ENCODE measurements around the gene EGR2. TPM values are rescaled to one million over a fixed set of nuclear protein-coding genes. Genes with fewer than 3 reads are reported as not detected.

The EGR2 gene
- total and polyA plus RNA-seq, 2 experiments from 2014 or later: 0.76 to 2.2 TPM

DNA sequence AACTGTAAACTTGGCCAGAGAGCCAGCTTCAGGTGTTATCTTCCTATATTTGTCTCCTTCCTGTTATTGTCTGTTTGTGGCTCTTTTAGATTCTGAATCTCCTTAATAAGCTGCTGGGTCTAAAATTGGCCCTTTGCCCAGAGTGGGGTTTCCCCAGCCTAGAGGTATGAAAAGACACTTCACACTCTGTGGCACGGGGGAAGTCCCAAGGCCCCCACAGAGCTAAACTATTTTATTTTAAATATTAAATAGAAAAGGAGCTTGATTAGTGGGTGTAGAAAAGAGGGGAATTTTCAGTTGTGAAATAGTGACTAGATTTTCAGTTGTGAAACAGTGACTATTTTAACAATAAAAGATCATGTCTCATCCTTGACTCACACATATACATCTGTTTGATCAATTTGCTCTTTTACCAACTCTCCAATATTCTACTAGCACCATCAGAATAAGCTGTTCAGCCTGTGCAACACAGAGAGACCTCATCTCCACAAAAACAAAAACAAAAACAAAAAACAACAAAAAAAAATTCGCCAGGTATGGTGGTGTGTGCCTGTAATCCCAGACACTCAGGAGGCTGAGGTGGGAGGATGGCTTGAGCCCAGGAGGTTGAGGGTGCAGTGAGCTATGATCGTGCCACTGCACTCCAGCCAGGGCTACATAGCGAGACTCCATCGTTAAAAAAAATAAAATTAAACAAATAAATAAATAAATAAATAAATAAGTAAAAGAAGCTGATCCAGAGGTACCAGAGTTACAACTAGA is 36.5 kb downstream of the EGR2 start:
- Histone ChIP-seq H2AFZ (no peak overlapping the region), H3K79me2 (ENCODE audit: insufficient read depth) (no peaks in the 10 kb centered on the region), H3K9me3 (ENCODE audit: low read depth) (no peaks in the 10 kb centered on the region), H3K4me2 (ENCODE audit: unreplicated experiment) (no peak overlapping the region), H3K9ac (no peak overlapping the region), H3F3A (ENCODE audit: insufficient read depth) (no peaks in the 10 kb centered on the region), H3K27ac (no peak overlapping the region), H3K4me1 (ENCODE audit: insufficient read depth) (peaks cover 7% of the 10 kb centered on the region), H3K9me2 (ENCODE audit: insufficient read depth) (no peaks in the 10 kb centered on the region), H4K20me1 (ENCODE audit: insufficient read depth) (no peaks in the 10 kb centered on the region), H3K4me3 (no peak overlapping the region), H3K27me3 (replicated peaks; ENCODE audit: insufficient read depth) (no peaks in the 10 kb centered on the region), H3K36me3 (ENCODE audit: low read depth) (no peaks in the 10 kb centered on the region)
- no peak for TF ChIP-seq EZH2 (IDR thresholded peaks at IDR 0.05; ENCODE audit: insufficient read depth, poor library complexity, severe bottlenecking)
- no peak for TF ChIP-seq EZH2phosphoT487 (IDR thresholded peaks at IDR 0.05; ENCODE audit: insufficient read depth, low read depth)
- WGBS, 2 experiments (ENCODE audit: low coverage in 1 of 2, low lambda C conversion rate in 2 of 2, missing lambda C conversion rate in 2 of 2): 79 to 84% methylated on average over 5 of the region's 5 CpGs
- peak; percentile 69 for DNase-seq
- in situ Hi-C loops (cut with MboI): no loop called here

GRCh38 chr10:62778125-62778524 is 38.0 kb downstream of the EGR2 start:
- no peak for TF ChIP-seq EZH2phosphoT487 (IDR thresholded peaks at IDR 0.05; ENCODE audit: insufficient read depth, low read depth)
- TF ChIP-seq EZH2 (IDR thresholded peaks at IDR 0.05; ENCODE audit: insufficient read depth, poor library complexity, severe bottlenecking): no peak
- WGBS, 2 experiments (ENCODE audit: low coverage in 1 of 2, low lambda C conversion rate in 2 of 2, missing lambda C conversion rate in 2 of 2): 86 to 87% methylated on average over 2 of the region's 2 CpGs
- in situ Hi-C loops (cut with MboI): no loop called here
- no peaks in the 10 kb centered on the region for H3K79me2 ChIP-seq (ENCODE audit: insufficient read depth)
- H3K9me2 ChIP-seq (ENCODE audit: insufficient read depth): no peaks in the 10 kb centered on the region
- no peak overlapping the region for H3K4me3 ChIP-seq
- no peaks in the 10 kb centered on the region for H4K20me1 ChIP-seq (ENCODE audit: insufficient read depth)
- H3K4me2 ChIP-seq (ENCODE audit: unreplicated experiment): no peak overlapping the region
- no peaks in the 10 kb centered on the region for H3K36me3 ChIP-seq (ENCODE audit: low read depth)
- no peak overlapping the region for H3K9ac ChIP-seq
- no peaks in the 10 kb centered on the region for H3K9me3 ChIP-seq (ENCODE audit: low read depth)
- no peak overlapping the region for H2AFZ ChIP-seq
- no peaks in the 10 kb centered on the region for H3F3A ChIP-seq (ENCODE audit: insufficient read depth)
- H3K27ac ChIP-seq: no peak overlapping the region
- H3K4me1 ChIP-seq (ENCODE audit: insufficient read depth): peaks cover 7% of the 10 kb centered on the region
- DNase-seq: no peak
- H3K27me3 ChIP-seq (replicated peaks; ENCODE audit: insufficient read depth): 0 out of 2 replicates have a peak, but pooled peaks cover 2% of the 10 kb centered on the region

DNA sequence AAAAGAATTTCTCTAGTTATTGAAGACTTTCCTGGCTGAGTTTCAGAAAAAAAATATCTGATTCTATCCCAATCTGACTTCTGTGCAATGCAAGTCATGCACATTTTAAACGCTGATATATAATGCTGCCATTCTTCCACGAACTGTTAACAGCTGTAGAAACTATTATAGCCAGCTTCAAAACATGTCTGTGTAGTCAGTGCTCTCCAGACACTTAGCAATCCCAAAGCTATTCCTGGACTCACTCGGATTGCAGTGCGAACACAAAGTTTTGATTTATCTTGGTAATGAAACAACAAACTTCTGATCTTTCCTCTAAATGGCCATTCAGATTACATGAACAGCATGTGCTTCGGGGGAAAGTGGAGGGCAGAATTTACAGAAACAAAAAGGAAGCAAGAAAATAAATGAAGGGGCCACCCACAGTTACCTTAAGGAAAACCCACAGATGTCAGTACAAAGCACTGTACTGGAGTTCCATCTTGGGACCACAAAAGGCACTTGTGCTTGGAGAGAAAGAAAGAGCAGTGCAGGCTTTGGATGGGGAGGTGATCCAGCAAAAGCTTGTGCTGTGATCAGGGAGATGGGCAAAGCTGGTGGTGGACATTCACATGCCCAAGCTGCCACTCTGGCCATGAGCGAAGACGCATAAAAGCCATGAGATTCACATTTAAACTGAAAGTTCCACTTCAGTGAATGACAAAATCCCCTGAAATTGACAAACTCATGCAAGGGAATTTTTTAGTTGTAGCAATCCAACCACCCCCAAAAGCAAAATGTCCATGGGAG is 43.8 kb downstream of the EGR2 start:
- no peak overlapping the region for H3K4me3 ChIP-seq

DNA sequence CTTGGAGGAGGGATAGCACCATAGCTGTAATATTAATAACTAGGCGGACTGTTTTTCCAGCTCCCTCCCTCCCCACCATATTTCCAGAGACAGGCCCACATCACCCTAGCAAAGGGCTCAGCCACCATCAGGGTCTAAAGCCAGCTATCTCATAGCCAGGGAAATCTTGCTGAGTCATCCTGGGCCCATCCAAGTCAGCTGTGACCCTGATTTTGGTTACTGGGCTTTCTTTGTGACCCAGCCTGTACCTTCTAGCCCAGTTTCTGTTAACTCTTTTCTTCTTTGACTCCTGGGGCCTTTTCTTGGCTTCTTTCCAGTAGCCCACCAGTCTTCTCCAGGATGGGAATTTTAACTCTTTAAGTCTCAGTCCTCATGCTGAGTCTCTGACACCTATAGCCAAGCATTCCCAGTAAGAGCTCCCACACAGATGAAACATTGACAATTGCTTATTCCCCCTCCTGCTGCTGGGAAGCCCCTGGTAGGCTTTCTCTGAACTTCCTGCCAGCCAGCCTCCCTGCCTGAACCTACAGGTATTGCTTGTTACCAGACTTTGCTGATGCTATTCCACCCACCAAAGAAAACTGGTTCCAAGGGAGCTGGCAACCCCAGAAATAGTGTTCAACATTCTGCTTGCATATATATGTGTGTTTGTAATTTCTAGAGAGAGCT is 46.5 kb downstream of the EGR2 start:
- Histone ChIP-seq H3K79me2 (ENCODE audit: insufficient read depth) (no peaks in the 10 kb centered on the region), H3K9ac (no peak overlapping the region), H4K20me1 (ENCODE audit: insufficient read depth) (no peaks in the 10 kb centered on the region), H3K9me3 (ENCODE audit: low read depth) (no peaks in the 10 kb centered on the region), H3K9me2 (ENCODE audit: insufficient read depth) (no peaks in the 10 kb centered on the region), H3K4me1 (ENCODE audit: insufficient read depth) (no peaks in the 10 kb centered on the region), H3F3A (ENCODE audit: insufficient read depth) (no peaks in the 10 kb centered on the region), H3K27ac (no peak overlapping the region), H3K36me3 (ENCODE audit: low read depth) (no peaks in the 10 kb centered on the region), H3K4me3 (no peak overlapping the region), H3K4me2 (ENCODE audit: unreplicated experiment) (no peak overlapping the region), H2AFZ (no peak overlapping the region), H3K27me3 (replicated peaks; ENCODE audit: insufficient read depth) (0 out of 2 replicates have a peak, but pooled peaks cover 3% of the 10 kb centered on the region)
- peak; percentile 18 for DNase-seq
- TF ChIP-seq EZH2phosphoT487 (IDR thresholded peaks at IDR 0.05; ENCODE audit: insufficient read depth, low read depth): no peak
- no peak for TF ChIP-seq EZH2 (IDR thresholded peaks at IDR 0.05; ENCODE audit: insufficient read depth, poor library complexity, severe bottlenecking)
- in situ Hi-C loops (cut with MboI): no loop called here
- whole genome bisulfite sequencing, 2 experiments (ENCODE audit: low coverage in 1 of 2, low lambda C conversion rate in 2 of 2, missing lambda C conversion rate in 2 of 2): 71 to 72% methylated on average over 1 of the region's 1 CpG

More for the DNA sequence above, 43.8 kb downstream of the EGR2 start:
- Histone ChIP-seq H3K27me3 (replicated peaks; ENCODE audit: insufficient read depth) (0 out of 2 replicates have a peak, but pooled peaks cover 3% of the 10 kb centered on the region), H3K27ac (no peak overlapping the region), H2AFZ (no peak overlapping the region), H3K9me2 (ENCODE audit: insufficient read depth) (no peaks in the 10 kb centered on the region), H4K20me1 (ENCODE audit: insufficient read depth) (no peaks in the 10 kb centered on the region), H3F3A (ENCODE audit: insufficient read depth) (no peaks in the 10 kb centered on the region), H3K9ac (no peak overlapping the region), H3K4me2 (ENCODE audit: unreplicated experiment) (peak overlapping the region; percentile 19), H3K79me2 (ENCODE audit: insufficient read depth) (no peaks in the 10 kb centered on the region), H3K4me1 (ENCODE audit: insufficient read depth) (no peaks in the 10 kb centered on the region), H3K9me3 (ENCODE audit: low read depth) (no peaks in the 10 kb centered on the region), H3K36me3 (ENCODE audit: low read depth) (no peaks in the 10 kb centered on the region)
- in situ Hi-C loops (cut with MboI): no loop called here
- DNase-seq: peak; percentile 34
- TF ChIP-seq EZH2phosphoT487 (IDR thresholded peaks at IDR 0.05; ENCODE audit: insufficient read depth, low read depth): no peak
- WGBS, 2 experiments (ENCODE audit: low coverage in 1 of 2, low lambda C conversion rate in 2 of 2, missing lambda C conversion rate in 2 of 2): 39 to 41% methylated on average over 7 of the region's 7 CpGs
